GM23338 (cell line): ENCODE results near the gene RRBP1.

ENCODE experiments used
- CREB1 ChIP-seq: fragments of 250-450 bp; sonication (Bioruptor Pico); IDR thresholded peaks from 2 replicates; pipeline ENCODE4 v1.5.0; 2020; ENCODE audit warnings: low read depth, mild to moderate bottlenecking, moderate library complexity
- CTCF ChIP-seq, 2 experiments: fragments of 200-600 bp in 1 of 2; sonication (generic) in 1 of 2; conservative IDR thresholded peaks; 2 replicates each; pipeline versions ENCODE4 v1.5.1 to v1.6.1; 2016 to 2017; ENCODE audit warnings: antibody characterized with exemption in 2 of 2, low read depth in 2 of 2, mild to moderate bottlenecking in 2 of 2, moderate library complexity in 1 of 2
- EZH2phosphoT487 ChIP-seq: fragments of 200-600 bp; sonication (generic); IDR thresholded peaks from one replicate; pipeline ENCODE4 v1.8.1; 2018; ENCODE audit warnings: antibody characterized with exemption; ENCODE audit not compliant: unreplicated experiment
- STAT1 ChIP-seq: IDR thresholded peaks from one replicate; pipeline ENCODE4 v1.6.1; 2016; ENCODE audit warnings: antibody characterized with exemption; ENCODE audit not compliant: unreplicated experiment

GRCh38 chr20:17608701-17609497, 73.1 kb downstream of the RRBP1 start:
- TF ChIP-seq CTCF (conservative IDR thresholded peaks at IDR 0.05; ENCODE audit: low read depth in 2 of 2), result no peak
- TF ChIP-seq CREB1 (CRISPR knock-in tag), result no peak
- TF ChIP-seq EZH2phosphoT487, result no peak
- TF ChIP-seq STAT1, result no peak
